ENCODE data around the gene SELENOO. TPM values are rescaled to one million over a fixed set of nuclear protein-coding genes. Genes with fewer than 3 reads are reported as not detected.

SELENOO gene
- polyA plus RNA-seq, 1 experiment = 6.8 TPM

GRCh38 chr22:50244420-50245213 is 43.8 kb downstream of the SELENOO start, which contains the start of gene TUBGCP6:
TUBGCP6 (minus strand) TSS chr22:50245023; CDS start chr22:50244459, 564 bp downstream.
- Histone ChIP-seq H3K4me3 (ENCODE audit: low read depth, low read length) (peak within 1 kb of the TSS; percentile 98), H3K27me3 (ENCODE audit: control insufficient read depth, insufficient read depth, low read length) (no peaks in the 10 kb centered on the region), H3K9me3 (ENCODE audit: control insufficient read depth, insufficient read depth, low read length) (peaks cover 4% of the 10 kb centered on the region; the same call in 1 of the 2 replicates), H3K27ac (ENCODE audit: low read depth, low read length) (peak within 1 kb of the TSS; percentile 77)
- TF ChIP-seq, protein P1, sequence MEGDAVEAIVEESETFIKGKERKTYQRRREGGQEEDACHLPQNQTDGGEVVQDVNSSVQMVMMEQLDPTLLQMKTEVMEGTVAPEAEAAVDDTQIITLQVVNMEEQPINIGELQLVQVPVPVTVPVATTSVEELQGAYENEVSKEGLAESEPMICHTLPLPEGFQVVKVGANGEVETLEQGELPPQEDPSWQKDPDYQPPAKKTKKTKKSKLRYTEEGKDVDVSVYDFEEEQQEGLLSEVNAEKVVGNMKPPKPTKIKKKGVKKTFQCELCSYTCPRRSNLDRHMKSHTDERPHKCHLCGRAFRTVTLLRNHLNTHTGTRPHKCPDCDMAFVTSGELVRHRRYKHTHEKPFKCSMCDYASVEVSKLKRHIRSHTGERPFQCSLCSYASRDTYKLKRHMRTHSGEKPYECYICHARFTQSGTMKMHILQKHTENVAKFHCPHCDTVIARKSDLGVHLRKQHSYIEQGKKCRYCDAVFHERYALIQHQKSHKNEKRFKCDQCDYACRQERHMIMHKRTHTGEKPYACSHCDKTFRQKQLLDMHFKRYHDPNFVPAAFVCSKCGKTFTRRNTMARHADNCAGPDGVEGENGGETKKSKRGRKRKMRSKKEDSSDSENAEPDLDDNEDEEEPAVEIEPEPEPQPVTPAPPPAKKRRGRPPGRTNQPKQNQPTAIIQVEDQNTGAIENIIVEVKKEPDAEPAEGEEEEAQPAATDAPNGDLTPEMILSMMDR (IDR thresholded peaks at IDR 0.05; ENCODE audit: low read depth, low read length) = peak; percentile 25; the same call in 1 of the 2 replicates
- peak; percentile 59 for DNase-seq (ENCODE audit: low read depth, low spot score)
- ChIA-PET CTCF (interaction anchor here (1.0 kb wide), 2 partner anchors 23 to 97 kb away, joined by 3 to 6 read pairs; no protein-coding TSS in a partner anchor), POLR2A (interaction anchor here (1.0 kb wide), 1 partner anchor 18 kb away, joined by 3 read pairs; no protein-coding TSS in a partner anchor)

DNA sequence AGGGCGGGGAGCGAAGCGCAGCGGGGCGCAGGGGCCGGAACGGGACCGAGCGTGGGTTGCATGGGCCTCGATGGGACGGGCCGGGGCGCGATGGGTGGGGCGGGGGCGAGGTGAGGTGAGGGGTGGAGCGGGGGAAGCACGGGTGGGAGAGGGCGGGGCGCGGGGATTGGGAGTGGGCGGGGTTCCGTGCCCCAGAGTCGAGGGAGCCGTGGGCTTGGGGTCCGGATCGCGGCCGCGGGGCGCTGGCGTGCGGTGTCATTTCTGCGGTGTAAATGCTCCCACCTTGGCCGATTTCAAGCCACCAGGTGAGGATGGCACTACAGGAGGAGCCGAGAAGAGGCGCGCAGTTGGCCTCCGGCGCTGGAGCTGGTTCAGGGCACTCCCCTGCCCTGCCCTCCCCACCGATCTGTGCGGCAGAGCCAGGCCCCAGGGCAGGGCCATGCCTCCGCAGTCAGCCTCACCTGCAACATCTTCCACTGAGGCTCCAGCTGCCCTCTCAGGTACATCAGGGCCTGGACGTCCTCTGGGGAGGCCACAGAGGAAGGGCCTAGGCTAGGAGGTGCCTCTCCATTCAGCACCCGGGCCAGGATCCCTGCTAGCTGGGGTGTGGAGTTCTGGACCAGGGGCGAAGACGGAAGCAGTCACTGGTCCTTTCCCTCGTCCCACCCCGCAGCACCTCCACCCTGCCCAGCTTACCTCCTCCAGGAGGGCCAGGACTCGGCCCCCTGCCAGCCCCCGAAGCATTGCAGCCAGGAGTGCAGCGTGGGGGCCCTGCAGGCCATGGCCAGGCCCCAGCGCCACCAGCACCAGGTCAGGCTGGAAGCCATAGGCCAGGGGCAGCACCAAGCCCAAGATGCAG is 44.6 kb downstream of the SELENOO start:
- TF ChIP-seq, protein P1 (IDR thresholded peaks at IDR 0.05; ENCODE audit: low read depth, low read length) = no peak
- H3K27me3 ChIP-seq (ENCODE audit: control insufficient read depth, insufficient read depth, low read length) = no peaks in the 10 kb centered on the region
- ChIA-PET CTCF (no interaction called here), POLR2A (no interaction called here)
- peaks cover 4% of the 10 kb centered on the region; the same call in 1 of the 2 replicates for H3K9me3 ChIP-seq (ENCODE audit: control insufficient read depth, insufficient read depth, low read length)
- DNase-seq (ENCODE audit: low read depth, low spot score) = no peak
- peak overlapping the region; percentile 98 for H3K4me3 ChIP-seq (ENCODE audit: low read depth, low read length)
- H3K27ac ChIP-seq (ENCODE audit: low read depth, low read length) = peak overlapping the region; percentile 77

DNA sequence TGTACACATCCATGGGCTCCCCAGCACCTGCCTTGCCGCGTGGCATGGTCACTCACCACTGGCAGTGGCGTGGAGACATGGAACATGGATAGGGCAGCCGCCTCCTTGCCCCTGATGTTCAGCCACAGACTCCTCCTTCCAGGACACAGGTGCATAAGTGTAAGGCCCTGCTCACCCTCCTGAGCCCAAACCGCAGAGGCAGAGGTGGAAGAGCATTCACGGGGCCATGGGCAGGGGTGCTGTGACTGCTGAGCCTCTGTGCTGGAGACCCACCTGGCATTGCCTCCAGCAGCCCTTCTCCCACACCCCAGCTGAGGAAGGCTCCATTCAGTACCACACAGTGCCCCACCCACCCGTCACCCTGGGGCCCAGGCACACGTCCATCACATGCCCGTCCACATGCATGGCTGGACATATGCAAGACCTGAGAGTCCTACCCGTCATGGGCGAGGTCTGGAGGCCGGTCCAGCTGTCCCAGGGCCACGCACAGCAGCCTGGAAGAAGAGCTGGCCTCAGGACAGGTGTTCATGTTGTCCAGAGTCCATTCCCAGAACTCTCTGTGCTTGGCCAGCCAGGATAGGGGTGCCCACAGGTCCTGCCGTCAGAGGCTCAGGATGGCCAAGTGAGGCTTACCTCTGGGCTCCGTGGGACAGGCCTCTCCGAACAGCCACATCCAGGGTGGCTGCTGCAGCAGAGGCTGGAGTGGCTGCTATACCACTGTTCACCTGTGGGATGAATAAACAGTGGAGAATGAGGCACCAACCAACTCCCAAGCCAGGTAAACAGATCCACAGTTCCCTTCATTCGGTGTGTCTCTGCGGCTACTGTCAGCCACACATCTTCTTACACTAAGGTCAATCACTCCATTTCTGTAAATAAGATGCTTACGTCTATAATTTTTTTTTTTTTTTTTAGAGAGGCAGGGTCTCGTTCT is 45.7 kb downstream of the SELENOO start:
- Histone ChIP-seq H3K9me3 (ENCODE audit: control insufficient read depth, insufficient read depth, low read length) (peaks cover 4% of the 10 kb centered on the region; the same call in 1 of the 2 replicates), H3K4me3 (ENCODE audit: low read depth, low read length) (peak overlapping the region; percentile 4; the same call in 1 of the 2 replicates), H3K27ac (ENCODE audit: low read depth, low read length) (no peak overlapping the region), H3K27me3 (ENCODE audit: control insufficient read depth, insufficient read depth, low read length) (no peaks in the 10 kb centered on the region)
- CTCF ChIA-PET = interaction anchor here (1.2 kb wide), 1 partner anchor 95 kb away, joined by 6 read pairs; no protein-coding TSS in a partner anchor
- TF ChIP-seq, protein P1 (IDR thresholded peaks at IDR 0.05; ENCODE audit: low read depth, low read length) = no peak
- DNase-seq (ENCODE audit: low read depth, low spot score) = no peak
- POLR2A ChIA-PET = interaction anchor here (0.8 kb wide), 1 partner anchor 21 kb away, joined by 3 read pairs; no protein-coding TSS in a partner anchor

DNA sequence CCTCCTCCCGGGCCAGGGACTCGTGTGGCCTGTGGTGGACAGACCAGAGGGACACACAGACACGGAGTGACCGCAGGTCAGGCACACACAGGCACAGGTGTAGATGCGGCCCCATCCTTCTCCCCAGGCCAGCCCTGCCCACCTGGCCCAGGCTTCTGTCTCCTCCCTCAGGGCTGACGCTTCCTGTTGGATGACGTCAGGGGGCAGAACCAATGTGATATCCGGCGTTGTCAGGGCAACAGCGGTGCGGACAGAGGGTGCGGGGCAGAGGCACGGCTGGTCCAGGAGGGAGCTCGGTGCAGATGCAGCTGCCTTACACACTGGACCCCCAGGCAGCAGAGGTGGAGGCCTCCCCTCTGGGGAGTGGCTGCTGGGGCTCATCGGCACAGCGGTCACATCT is 46.9 kb downstream of the SELENOO start:
- Histone ChIP-seq H3K9me3 (ENCODE audit: control insufficient read depth, insufficient read depth, low read length) (peaks cover 4% of the 10 kb centered on the region; the same call in 1 of the 2 replicates), H3K27ac (ENCODE audit: low read depth, low read length) (no peak overlapping the region), H3K27me3 (ENCODE audit: control insufficient read depth, insufficient read depth, low read length) (no peaks in the 10 kb centered on the region), H3K4me3 (ENCODE audit: low read depth, low read length) (no peak overlapping the region)
- TF ChIP-seq, protein P1 (IDR thresholded peaks at IDR 0.05; ENCODE audit: low read depth, low read length) = no peak
- DNase-seq (ENCODE audit: low read depth, low spot score) = no peak
- ChIA-PET POLR2A (no interaction called here), CTCF (interaction anchor here (1.2 kb wide), 1 partner anchor 94 kb away, joined by 6 read pairs; no protein-coding TSS in a partner anchor)

Data from AG04450 (cell line).